ENCODE results near the gene PCDH10.

PCDH10 gene

GRCh38 chr4:133148690-133149363, at the start of gene PCDH10:
TSS of gene PCDH10 (plus strand) at chr4:133149294. CDS start at chr4:133150141, 847 bp downstream.
- peak within 1 kb of the TSS; percentile 30 for H3K4me3 ChIP-seq (replicated peaks; ENCODE audit: low read depth, low read length)
- TF ChIP-seq CTCF (IDR thresholded peaks at IDR 0.05; ENCODE audit: low read depth, low read length, missing control alignments), result no peak
- DNase-seq (ENCODE audit: extremely low read depth, low read depth), result peak; percentile 27

GRCh38 chr4:133102043-133102442, 47.1 kb upstream of the PCDH10 start:
- no peak for TF ChIP-seq CTCF (IDR thresholded peaks at IDR 0.05; ENCODE audit: low read depth, low read length, missing control alignments)
- DNase-seq (ENCODE audit: extremely low read depth, low read depth), result no peak

GRCh38 chr4:133102612-133103409, 46.3 kb upstream of the PCDH10 start:
- no peak overlapping the region for H3K4me3 ChIP-seq (replicated peaks; ENCODE audit: low read depth, low read length)
- no peak for DNase-seq (ENCODE audit: extremely low read depth, low read depth)
- TF ChIP-seq CTCF (IDR thresholded peaks at IDR 0.05; ENCODE audit: low read depth, low read length, missing control alignments), result no peak

More at GRCh38 chr4:133102043-133102442, 47.1 kb upstream of the PCDH10 start:
- H3K4me3 ChIP-seq (replicated peaks; ENCODE audit: low read depth, low read length), result no peak overlapping the region

GRCh38 chr4:133112641-133113040, 36.5 kb upstream of the PCDH10 start:
- no peak for TF ChIP-seq CTCF (IDR thresholded peaks at IDR 0.05; ENCODE audit: low read depth, low read length, missing control alignments)
- no peak overlapping the region for H3K4me3 ChIP-seq (replicated peaks; ENCODE audit: low read depth, low read length)
- no peak for DNase-seq (ENCODE audit: extremely low read depth, low read depth)

GRCh38 chr4:133124746-133125145, 24.3 kb upstream of the PCDH10 start:
- no peak for TF ChIP-seq CTCF (IDR thresholded peaks at IDR 0.05; ENCODE audit: low read depth, low read length, missing control alignments)
- no peak for DNase-seq (ENCODE audit: extremely low read depth, low read depth)
- H3K4me3 ChIP-seq (replicated peaks; ENCODE audit: low read depth, low read length), result no peak overlapping the region

GRCh38 chr4:133127500-133127899, 21.6 kb upstream of the PCDH10 start:
- no peak for DNase-seq (ENCODE audit: extremely low read depth, low read depth)
- TF ChIP-seq CTCF (IDR thresholded peaks at IDR 0.05; ENCODE audit: low read depth, low read length, missing control alignments), result no peak
- H3K4me3 ChIP-seq (replicated peaks; ENCODE audit: low read depth, low read length), result no peak overlapping the region
